Spleen (tissue), 7 donors: ENCODE results near the gene CACNA2D2.
A peak's percentile ranks its signal among the peaks of the same experiment; 100 is the strongest.

Experiments
- CTCF ChIP-seq, 11 experiments: fragments of 200-600 bp in 7 of 11; fragments of 450-650 bp in 4 of 11; sonication (generic) in 4 of 11; IDR thresholded peaks in 8 of 11; conservative IDR thresholded peaks in 3 of 11; 1 replicate in 7 of 11; 2 replicates in 4 of 11; pipeline versions ENCODE4 v1.4.0 to v1.8.0; 2016 to 2021; ENCODE audit warnings: antibody characterized with exemption in 11 of 11, inconsistent platforms in 4 of 11, mild to moderate bottlenecking in 1 of 11
- POLR2A ChIP-seq, 3 donors: fragments of 450-650 bp; IDR thresholded peaks; one replicate each; pipeline ENCODE4 v1.5.1; 2017; ENCODE audit warnings: antibody characterized with exemption in 3 of 3, mild to moderate bottlenecking in 1 of 3
- POLR2AphosphoS5 ChIP-seq, 3 donors: sonication (generic); formaldehyde crosslinking; IDR thresholded peaks; one replicate each; pipeline ENCODE4 v1.5.1; 2017; ENCODE audit warnings: antibody characterized with exemption in 3 of 3
- donor health status: DM: no; HTN: no; CAD: no; lungs with moderate emphysema.
- donor health status: DM: no; HTN: no; CAD: no.
- donor health status: DM: no; HTN: no; CAD: no.

- TF ChIP-seq CTCF (IDR thresholded peaks at IDR 0.05 in 8 of 11, conservative IDR thresholded peaks at IDR 0.05 in 3 of 11) (peak in 3 of 11 experiments; percentile 13 to 45 (median 32)), POLR2A (IDR thresholded peaks at IDR 0.05) (no peak), POLR2AphosphoS5 (IDR thresholded peaks at IDR 0.05) (peak in 1 of 3 donors; percentile 13)
Observed at GRCh38 chr3:50428007-50428633, 75.3 kb downstream of the CACNA2D2 start.
